ENCODE results near the gene KLHDC9. TPM values are rescaled to one million over a fixed set of nuclear protein-coding genes. Genes with fewer than 3 reads are reported as not detected.

KLHDC9 gene
- total RNA-seq, 3 donors from 2014 or later (not counting 1 experiment from before 2014, with no cell fraction given): 0.49 to 0.50 TPM; not detected in 1

GRCh38 chr1:161086457-161086856, 11.7 kb upstream of the KLHDC9 start:
- Histone ChIP-seq H3K4me3 (ENCODE audit: low read length) (no peak overlapping the region), H3K27me3 (ENCODE audit: control insufficient read depth, insufficient read depth, low read length) (no peaks in the 10 kb centered on the region), H3K4me1 (ENCODE audit: control insufficient read depth, insufficient read depth, low read length) (peaks cover 6% of the 10 kb centered on the region), H3K27ac (ENCODE audit: low read length) (no peak overlapping the region), H3K9me3 (ENCODE audit: control insufficient read depth, insufficient read depth, low read length) (no peaks in the 10 kb centered on the region), H3K36me3 (ENCODE audit: control insufficient read depth, insufficient read depth, low read length) (no peaks in the 10 kb centered on the region)
- ATAC-seq (no peak), DNase-seq (no peak)
- Mint-ChIP-seq H3K4me1 (no peaks in the 10 kb centered on the region), H3K9me3 (no peaks in the 10 kb centered on the region), H3K36me3 (no peaks in the 10 kb centered on the region), H3K27ac (no peak overlapping the region), H3K27me3 (ENCODE audit: low read depth in 2 of 2) (no peaks in the 10 kb centered on the region), H3K4me3 (no peak overlapping the region)
- WGBS (ENCODE audit: insufficient coverage): 83% methylated on average over 4 of the region's 4 CpGs
- no peak for TF ChIP-seq CTCF (IDR thresholded peaks at IDR 0.05)
- intact Hi-C loops (cut with micrococcal nuclease): no loop called here

- TF ChIP-seq CTCF (IDR thresholded peaks at IDR 0.05): no peak
- no peaks in the 10 kb centered on the region for H3K36me3 ChIP-seq (ENCODE audit: control insufficient read depth, insufficient read depth, low read length)
- no peak overlapping the region for H3K27ac ChIP-seq (ENCODE audit: low read length)
- Mint-ChIP-seq H3K4me3 (no peak overlapping the region), H3K27me3 (ENCODE audit: low read depth in 2 of 2) (peaks cover 0 to 1% of the 10 kb centered on the region in 2 donors), H3K9me3 (no peaks in the 10 kb centered on the region), H3K27ac (no peak overlapping the region), H3K4me1 (no peaks in the 10 kb centered on the region), H3K36me3 (no peaks in the 10 kb centered on the region)
- H3K9me3 ChIP-seq (ENCODE audit: control insufficient read depth, insufficient read depth, low read length): no peaks in the 10 kb centered on the region
- WGBS (ENCODE audit: insufficient coverage): 59% methylated on average over 2 of the region's 3 CpGs
- H3K27me3 ChIP-seq (ENCODE audit: control insufficient read depth, insufficient read depth, low read length): no peaks in the 10 kb centered on the region
- intact Hi-C loops (cut with micrococcal nuclease): no loop called here
- H3K4me1 ChIP-seq (ENCODE audit: control insufficient read depth, insufficient read depth, low read length): no peaks in the 10 kb centered on the region
- ATAC-seq (no peak), DNase-seq (no peak)
- no peak overlapping the region for H3K4me3 ChIP-seq (ENCODE audit: low read length)
These were observed 9.5 kb upstream of the KLHDC9 start for GRCh38 chr1:161088587-161089110.

GRCh38 chr1:161089251-161089924, 8.8 kb upstream of the KLHDC9 start, which contains the start of gene NECTIN4:
NECTIN4 (minus strand) TSS chr1:161089558; CDS start chr1:161089296, 262 bp downstream.
- Mint-ChIP-seq H3K27ac (no peak within 1 kb of the TSS), H3K4me1 (no peaks in the 10 kb centered on the region), H3K9me3 (no peaks in the 10 kb centered on the region), H3K27me3 (ENCODE audit: low read depth in 2 of 2) (peaks cover 0 to 3% of the 10 kb centered on the region in 2 donors), H3K36me3 (no peaks in the 10 kb centered on the region), H3K4me3 (no peak within 1 kb of the TSS)
- ATAC-seq: no peak
- DNase-seq: no peak
- no peaks in the 10 kb centered on the region for H3K9me3 ChIP-seq (ENCODE audit: control insufficient read depth, insufficient read depth, low read length)
- no peak within 1 kb of the TSS for H3K4me3 ChIP-seq (ENCODE audit: low read length)
- no peak for TF ChIP-seq CTCF (IDR thresholded peaks at IDR 0.05)
- H3K4me1 ChIP-seq (ENCODE audit: control insufficient read depth, insufficient read depth, low read length): no peaks in the 10 kb centered on the region
- no peaks in the 10 kb centered on the region for H3K36me3 ChIP-seq (ENCODE audit: control insufficient read depth, insufficient read depth, low read length)
- intact Hi-C loops (cut with micrococcal nuclease): no loop called here
- H3K27me3 ChIP-seq (ENCODE audit: control insufficient read depth, insufficient read depth, low read length): no peaks in the 10 kb centered on the region
- 83% methylated on average over 22 of the region's 22 CpGs for WGBS (ENCODE audit: insufficient coverage)
- no peak within 1 kb of the TSS for H3K27ac ChIP-seq (ENCODE audit: low read length)

Data from natural killer cell (primary cell).